ENCODE results near the gene NUDT8. TPM values are rescaled to one million over a fixed set of nuclear protein-coding genes. Genes with fewer than 3 reads are reported as not detected.

The NUDT8 gene
- total and polyA plus RNA-seq, 2 of the 8 experiments (the other 6 are each of a cell fraction or from before 2014, with no cell fraction given) = 7.2 to 8.3 TPM

DNA sequence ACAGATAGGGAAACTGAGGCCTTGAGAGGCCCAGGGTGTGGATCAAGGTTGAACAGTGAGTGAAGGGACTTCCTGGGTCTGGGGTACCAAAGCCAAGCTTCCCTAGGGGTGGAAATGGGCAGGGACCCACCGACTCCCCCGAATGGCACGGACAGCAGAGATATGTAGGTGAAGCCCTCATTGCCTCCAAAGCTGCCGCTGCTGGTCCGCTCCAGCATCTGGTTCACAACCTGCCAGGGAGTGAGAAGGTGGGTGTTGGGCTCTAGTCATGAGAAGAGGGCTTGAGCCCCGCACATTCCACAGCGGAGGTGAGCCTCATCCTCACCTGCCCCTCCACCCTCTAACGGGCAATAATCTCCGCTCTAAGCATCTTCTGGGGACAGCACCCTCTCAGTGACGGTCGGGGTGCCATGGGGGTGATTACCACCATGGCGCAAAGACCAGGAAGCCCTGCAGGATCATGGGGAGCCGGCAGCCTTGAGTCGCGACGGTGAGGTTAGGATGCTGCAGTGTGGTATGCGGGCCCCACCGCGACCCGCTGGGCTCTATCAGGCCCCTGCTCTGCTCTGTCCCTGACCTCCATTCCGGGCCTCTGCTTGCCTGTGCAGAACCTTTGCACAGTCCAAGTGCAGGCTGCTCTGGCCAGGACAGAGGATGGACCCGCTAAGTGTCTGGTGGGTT is 33.9 kb upstream of the NUDT8 start:
- H3K56ac ChIP-seq (replicated peaks; ENCODE audit: insufficient read length, low read depth, low read length) = no peak overlapping the region
- H3K9me3 ChIP-seq (ENCODE audit: insufficient read depth in 2 of 2, low read depth in 1 of 2, low read length in 1 of 2) = peaks cover 3 to 7% of the 10 kb centered on the region in 2 experiments; a peak in 3 of 4 replicates
- H2BK5ac ChIP-seq (ENCODE audit: low read depth, low read length) = no peak overlapping the region
- 93% methylated on average over 22 of the region's 22 CpGs; no CpG with 5 or more reads in 1 of the 2 experiments for WGBS, 2 experiments (ENCODE audit: extremely low coverage in 1 of 2, insufficient coverage in 1 of 2, insufficient read length in 1 of 2, insufficient replicate concordance in 2 of 2, low coverage in 1 of 2, low lambda C conversion rate in 2 of 2, missing lambda C conversion rate in 1 of 2)
- no peak overlapping the region for H3K9ac ChIP-seq (replicated peaks in 1 of 4; ENCODE audit: extremely low read depth in 1 of 4, low read depth in 3 of 4, low read length in 3 of 4)
- H4K20me1 ChIP-seq (replicated peaks in 1 of 2; ENCODE audit: control insufficient read depth in 1 of 2, insufficient read depth in 2 of 2, low read length in 2 of 2) = no peaks in the 10 kb centered on the region
- ChIA-PET CTCF (ENCODE audit: partially characterized antibody) (interaction anchor here (0.6 to 6.0 kb wide), 5 partner anchors 16 to 1028 kb away, joined by 3 to 74 read pairs (median 4); partner anchors contain the start of genes ACY3 and TBX10), POLR2A (ENCODE audit: partially characterized antibody) (no interaction called here)
- no peak overlapping the region for H3K4ac ChIP-seq (replicated peaks; ENCODE audit: insufficient read length, low read depth, low read length)
- H3K79me1 ChIP-seq (ENCODE audit: low read depth, low read length) = no peaks in the 10 kb centered on the region
- no peak overlapping the region for H2BK20ac ChIP-seq (ENCODE audit: low read length)
- FAIRE-seq (no peak), DNase-seq (ENCODE audit: low read depth in 1 of 2, low spot score in 2 of 2) (no peak)
- H3K27ac ChIP-seq (ENCODE audit: low read depth, low read length) = no peak overlapping the region
- H2BK12ac ChIP-seq (ENCODE audit: low read depth, low read length) = no peak overlapping the region
- H3K4me2 ChIP-seq (ENCODE audit: insufficient read depth in 1 of 2, low read depth in 2 of 2, low read length in 2 of 2) = no peak overlapping the region
- no peak overlapping the region for H2AFZ ChIP-seq (ENCODE audit: low read length)
- no peak overlapping the region for H4K5ac ChIP-seq (ENCODE audit: insufficient read length, low read depth, low read length)
- H3K18ac ChIP-seq (ENCODE audit: extremely low read depth, low read length) = no peak overlapping the region
- H3K36me3 ChIP-seq (ENCODE audit: control insufficient read depth in 2 of 4, insufficient read depth in 4 of 4, low read length in 3 of 4) = no peaks in the 10 kb centered on the region
- H3K4me3 ChIP-seq (ENCODE audit: extremely low read depth in 1 of 4, insufficient read depth in 2 of 4, low read depth in 3 of 4, low read length in 4 of 4) = no peak overlapping the region
- peaks cover 3% of the 10 kb centered on the region; the same call in 1 of the 2 replicates for H3K23me2 ChIP-seq (ENCODE audit: low read depth, low read length)
- H3K79me2 ChIP-seq (ENCODE audit: control insufficient read depth in 1 of 2, insufficient read depth in 2 of 2, low read length in 2 of 2) = no peaks in the 10 kb centered on the region
- no peaks in the 10 kb centered on the region for H3K27me3 ChIP-seq (replicated peaks in 1 of 4; ENCODE audit: control insufficient read depth in 3 of 4, extremely low read depth in 1 of 4, insufficient read depth in 3 of 4, low read length in 3 of 4)
- no peak overlapping the region for H4K91ac ChIP-seq (replicated peaks; ENCODE audit: insufficient read length, low read length)
- H3K14ac ChIP-seq (ENCODE audit: insufficient read length) = no peak overlapping the region
- no peak overlapping the region for H4K8ac ChIP-seq (ENCODE audit: extremely low read depth, insufficient read depth, low read length)
- no peaks in the 10 kb centered on the region for H3K4me1 ChIP-seq (replicated peaks in 1 of 4; ENCODE audit: control insufficient read depth in 3 of 4, insufficient read depth in 4 of 4, low read length in 3 of 4)
- H3K23ac ChIP-seq (ENCODE audit: insufficient read length) = no peak overlapping the region
- no peak overlapping the region for H2BK15ac ChIP-seq (ENCODE audit: low read length)
- H2AK5ac ChIP-seq (ENCODE audit: low read depth, low read length) = no peak overlapping the region
- H2BK120ac ChIP-seq (replicated peaks; ENCODE audit: low read depth, low read length) = no peak overlapping the region
- TF ChIP-seq KDM5A (IDR thresholded peaks at IDR 0.05; ENCODE audit: low read length) (no peak), BRCA1 (IDR thresholded peaks at IDR 0.05; ENCODE audit: low read depth, low read length) (no peak), CBX5 (IDR thresholded peaks at IDR 0.05; ENCODE audit: low read depth, low read length) (no peak), MAX (IDR thresholded peaks at IDR 0.05) (no peak), PHF8 (conservative IDR thresholded peaks at IDR 0.05; ENCODE audit: low read depth, low read length) (no peak), SIRT6 (IDR thresholded peaks at IDR 0.05; ENCODE audit: low read length) (no peak)
- TF ChIP-seq, protein P1, sequence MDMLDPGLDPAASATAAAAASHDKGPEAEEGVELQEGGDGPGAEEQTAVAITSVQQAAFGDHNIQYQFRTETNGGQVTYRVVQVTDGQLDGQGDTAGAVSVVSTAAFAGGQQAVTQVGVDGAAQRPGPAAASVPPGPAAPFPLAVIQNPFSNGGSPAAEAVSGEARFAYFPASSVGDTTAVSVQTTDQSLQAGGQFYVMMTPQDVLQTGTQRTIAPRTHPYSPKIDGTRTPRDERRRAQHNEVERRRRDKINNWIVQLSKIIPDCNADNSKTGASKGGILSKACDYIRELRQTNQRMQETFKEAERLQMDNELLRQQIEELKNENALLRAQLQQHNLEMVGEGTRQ (IDR thresholded peaks at IDR 0.05; ENCODE audit: low read length) = no peak
